A549 (cell line): ENCODE data around the gene ATP1B1. TPM values are rescaled to one million over a fixed set of nuclear protein-coding genes. Genes with fewer than 3 reads are reported as not detected.

ENCODE experiments used
- ATAC-seq, 2 experiments: fragments of 200-7000 bp in 1 of 2; fragments of >200 bp in 1 of 2; cut with Nextera tagmentation in 1 of 2; cut with Tn5 transposase in 1 of 2; 3 replicates each; pipeline versions ENCODE4 v1.8.0 to v1.9.1; 2018 to 2020; ENCODE audit warnings: mild to moderate bottlenecking in 1 of 2, moderate library complexity in 1 of 2
- CTCF ChIA-PET: fragments of 300-600 bp; sonication (Branson Sonifier 250); formaldehyde crosslinking; extraction: SDS; loops from one replicate; lab custom pipeline; 2021; ENCODE audit warnings: antibody characterized with exemption, inconsistent platforms; lab: Yijun Ruan, JAX
- POLR2A ChIA-PET: fragments of 350-600 bp; formaldehyde crosslinking; extraction: SDS; loops from one replicate; lab custom pipeline; 2021; ENCODE audit warnings: antibody characterized with exemption, inconsistent platforms; lab: Yijun Ruan, JAX
- DNase-seq, 2 experiments: peaks; one replicate each; pipeline versions ENCODE4 v3.0.0 to v3.0.0-alpha.2; 2011 to 2016; ENCODE audit warnings: low read depth in 1 of 2, low spot score in 1 of 2
- FAIRE-seq: peaks from 2 replicates; lab custom pipeline; 2011; peaks lifted over from hg19 to GRCh38; lab: Jason Lieb, UNC
- H3K27ac ChIP-seq, 2 experiments: fragments of >200 bp; sonication (Bioruptor Twin); formaldehyde crosslinking; 3 replicates each; pipeline ENCODE4 v1.5.1; 2016 to 2017
- H3K4me1 ChIP-seq: fragments of >200 bp; sonication (Bioruptor Twin); formaldehyde crosslinking; 3 replicates; pipeline ENCODE4 v1.6.1; 2016
- H3K4me2 ChIP-seq: fragments of >200 bp; sonication (Bioruptor Twin); formaldehyde crosslinking; 3 replicates; pipeline ENCODE4 v1.6.1; 2016
- H3K4me3 ChIP-seq: fragments of >200 bp; sonication (Bioruptor Twin); formaldehyde crosslinking; 3 replicates; pipeline ENCODE4 v1.5.1; 2016
- H3K9me3 ChIP-seq: fragments of >200 bp; sonication (Bioruptor Twin); formaldehyde crosslinking; 3 replicates; pipeline ENCODE4 v1.6.1; 2016
- ATOH8 ChIP-seq: fragments of 250-450 bp; sonication (Bioruptor Pico); IDR thresholded peaks from 2 replicates; pipeline ENCODE4 v1.5.0; 2020; ENCODE audit warnings: low read depth, mild to moderate bottlenecking, moderate library complexity
- BHLHE40 ChIP-seq: IDR thresholded peaks from 2 replicates; pipeline ENCODE4 v1.6.1; 2012; ENCODE audit warnings: low read depth, low read length, inconsistent platforms
- CBX2 ChIP-seq: fragments of 200-600 bp; sonication (generic); IDR thresholded peaks from 2 replicates; pipeline ENCODE4 v1.6.1; 2016; ENCODE audit warnings: low read depth, mild to moderate bottlenecking, borderline replicate concordance
- CBX8 ChIP-seq: fragments of 200-600 bp; sonication (generic); IDR thresholded peaks from 2 replicates; pipeline ENCODE4 v1.6.1; 2016
- ELK1 ChIP-seq: fragments of 150-350 bp; IDR thresholded peaks from 2 replicates; pipeline ENCODE4 v1.6.1; 2014; ENCODE audit warnings: low read depth, mild to moderate bottlenecking, low read length
- ESRRA ChIP-seq: fragments of 150-350 bp; IDR thresholded peaks from 2 replicates; pipeline ENCODE4 v1.6.1; 2014; ENCODE audit warnings: mild to moderate bottlenecking, low read length, borderline replicate concordance
- FOXS1 ChIP-seq: fragments of 250-450 bp; sonication (Bioruptor Pico); IDR thresholded peaks from 2 replicates; pipeline ENCODE4 v1.5.0; 2020; ENCODE audit warnings: mild to moderate bottlenecking, moderate library complexity
- GATA3 ChIP-seq: IDR thresholded peaks from 2 replicates; pipeline ENCODE4 v1.6.1; 2012; ENCODE audit warnings: borderline replicate concordance
- HEYL ChIP-seq: fragments of 250-450 bp; sonication (Bioruptor Pico); IDR thresholded peaks from 2 replicates; pipeline ENCODE4 v1.8.0; 2021; ENCODE audit warnings: mild to moderate bottlenecking, moderate library complexity
- HOXA7 ChIP-seq: fragments of 250-450 bp; sonication (Bioruptor Pico); IDR thresholded peaks from 2 replicates; pipeline ENCODE4 v1.5.0; 2020; ENCODE audit warnings: mild to moderate bottlenecking, moderate library complexity
- HOXB13 ChIP-seq: fragments of 250-450 bp; sonication (Bioruptor Pico); IDR thresholded peaks from 2 replicates; pipeline ENCODE4 v1.5.0; 2020; ENCODE audit warnings: low read depth, mild to moderate bottlenecking, moderate library complexity
- JUN ChIP-seq, 2 experiments: fragments of >200 bp; sonication (Bioruptor Twin); formaldehyde crosslinking; IDR thresholded peaks; 2 replicates in 1 of 2; 3 replicates in 1 of 2; pipeline ENCODE4 v1.6.1; 2016 to 2017
- JUNB ChIP-seq: fragments of >200 bp; sonication (Bioruptor Twin); formaldehyde crosslinking; IDR thresholded peaks from 2 replicates; pipeline ENCODE4 v1.6.1; 2016
- KDM5A ChIP-seq: fragments of 200-600 bp; sonication (generic); IDR thresholded peaks from 2 replicates; pipeline ENCODE4 v1.6.1; 2016; ENCODE audit warnings: antibody characterized with exemption, mild to moderate bottlenecking
- MAFK ChIP-seq: fragments of 450-650 bp; IDR thresholded peaks from 2 replicates; pipeline ENCODE4 v1.6.1; 2014; ENCODE audit not compliant: partially characterized antibody
- MAX ChIP-seq: IDR thresholded peaks from 2 replicates; pipeline ENCODE4 v1.6.1; 2012
- MYC ChIP-seq: IDR thresholded peaks from 2 replicates; pipeline ENCODE4 v1.6.1; 2012; ENCODE audit warnings: mild to moderate bottlenecking, inconsistent platforms, low read length, improper control_type of control experiment, borderline replicate concordance
- PBX3 ChIP-seq: IDR thresholded peaks from 2 replicates; pipeline ENCODE4 v1.6.1; 2012
- POLR2A ChIP-seq: IDR thresholded peaks from 2 replicates; pipeline ENCODE4 v1.6.1; 2012; ENCODE audit warnings: mild to moderate bottlenecking, low read length
- POLR2AphosphoS2 ChIP-seq: conservative IDR thresholded peaks from 2 replicates; pipeline ENCODE4 v1.6.1; 2012; ENCODE audit warnings: low read length, improper control_type of control experiment, inconsistent platforms
- RARB ChIP-seq: fragments of 250-450 bp; sonication (Bioruptor Pico); IDR thresholded peaks from 2 replicates; pipeline ENCODE4 v1.8.0; 2021; ENCODE audit warnings: mild to moderate bottlenecking, moderate library complexity
- RCOR1 ChIP-seq: fragments of 150-350 bp; IDR thresholded peaks from 2 replicates; pipeline ENCODE4 v1.6.1; 2014; ENCODE audit warnings: antibody characterized with exemption, low read length, low read depth
- RFX5 ChIP-seq: fragments of 450-650 bp; IDR thresholded peaks from 2 replicates; pipeline ENCODE4 v1.7.1; 2014; ENCODE audit warnings: antibody characterized with exemption, mild to moderate bottlenecking, moderate library complexity
- SMC3 ChIP-seq: fragments of >200 bp; sonication (Bioruptor Twin); formaldehyde crosslinking; IDR thresholded peaks from 3 replicates; pipeline ENCODE4 v1.6.1; 2018; ENCODE audit warnings: inconsistent platforms
- USF2 ChIP-seq: fragments of 450-650 bp; IDR thresholded peaks from 2 replicates; pipeline ENCODE4 v1.6.1; 2014; ENCODE audit warnings: antibody characterized with exemption
- ZC3H11A ChIP-seq: fragments of 450-650 bp; IDR thresholded peaks from 2 replicates; pipeline ENCODE4 v1.6.1; 2014; ENCODE audit warnings: antibody characterized with exemption, mild to moderate bottlenecking
- WGBS: methylation state at CpG from one replicate; pipeline ENCODE4 v1.1.6; 2017; ENCODE audit errors: missing lambda C conversion rate; 5-methylcytosine and 5-hydroxymethylcytosine counted together
- polyA plus RNA-seq, 4 experiments: library from polyadenylated mRNA; depleted of rRNA in 3 of 4; stranded (reverse); fragments of >200 nt; fragmentation: RNase III in 1 of 4; extraction: RNeasy Plus Mini Kit Qiagen cat#74134 plus additional on column Dnase treatment in 1 of 4; gene quantifications; 2 replicates in 3 of 4; 3 replicates in 1 of 4; pipeline ENCODE4 v1.2.3, GENCODE V29; 2011 to 2017

The ATP1B1 gene
- polyA plus RNA-seq, 2 of the 4 experiments (the other 2 are of a cell fraction), result 303 to 377 TPM

GRCh38 chr1:169155675-169156074 is 49.2 kb downstream of the ATP1B1 start:
- peak overlapping the region in 1 of 2 experiments; percentile 34; a peak in 1 of 6 replicates for H3K27ac ChIP-seq
- no peak for TF ChIP-seq POLR2A
- TF ChIP-seq JUNB, result no peak
- no peak for TF ChIP-seq ZC3H11A
- no peak for TF ChIP-seq CBX8
- no peak for TF ChIP-seq SMC3
- no peak for TF ChIP-seq HOXA7
- no peak for TF ChIP-seq HEYL (CRISPR knock-in tag)
- no peak for TF ChIP-seq USF2
- TF ChIP-seq BHLHE40, result no peak
- no peak for TF ChIP-seq PBX3
- TF ChIP-seq ATOH8 (CRISPR knock-in tag), result no peak
- CTCF ChIA-PET, result interaction anchor here (0.6 kb wide), 1 partner anchor 347 kb away, joined by 3 read pairs; no protein-coding TSS in a partner anchor
- WGBS, result 92% methylated on average over 1 of the region's 1 CpG
- H3K4me1 ChIP-seq, result peaks cover 7% of the 10 kb centered on the region; the same call in 1 of the 3 replicates
- ATAC-seq, result no peak
- no peak for DNase-seq
- no peak overlapping the region for H3K4me2 ChIP-seq
- no peaks in the 10 kb centered on the region for H3K9me3 ChIP-seq
- no peak overlapping the region for H3K4me3 ChIP-seq
- POLR2A ChIA-PET, result no interaction called here
- no peak for FAIRE-seq

GRCh38 chr1:169156580-169156979 is 50.1 kb downstream of the ATP1B1 start:
- FAIRE-seq, result no peak
- no peak for ATAC-seq
- ChIA-PET CTCF (interaction anchor here (1.1 kb wide), 1 partner anchor 553 kb away, joined by 3 read pairs; no protein-coding TSS in a partner anchor), POLR2A (no interaction called here)
- Histone ChIP-seq H3K4me2 (no peak overlapping the region), H3K27ac (no peak overlapping the region), H3K9me3 (no peaks in the 10 kb centered on the region), H3K4me3 (no peak overlapping the region), H3K4me1 (peaks cover 16% of the 10 kb centered on the region)
- DNase-seq, result no peak
- no peak for TF ChIP-seq CBX2
- TF ChIP-seq MAFK, result no peak
- TF ChIP-seq ELK1, result no peak
- TF ChIP-seq GATA3, result no peak
- no peak for TF ChIP-seq KDM5A
- TF ChIP-seq JUN (IDR thresholded peaks at IDR 0.05), result no peak
- no peak for TF ChIP-seq HOXB13 (CRISPR knock-in tag)
- no peak for TF ChIP-seq POLR2AphosphoS2
- TF ChIP-seq RARB, result no peak
- TF ChIP-seq FOXS1 (CRISPR knock-in tag), result no peak
- TF ChIP-seq RCOR1, result no peak
- TF ChIP-seq RFX5, result no peak
- TF ChIP-seq MAX, result no peak
- TF ChIP-seq POLR2A, result no peak
- TF ChIP-seq ESRRA, result no peak
- TF ChIP-seq USF2, result no peak
- TF ChIP-seq MYC, result no peak
- 68% methylated on average over 3 of the region's 3 CpGs for WGBS
